Raji (cell line): Measurements from ENCODE around the gene SH3BGR.

ENCODE experiments used
- POLR2A ChIP-seq: IDR thresholded peaks from 2 replicates; pipeline ENCODE4 v1.6.1; 2011; ENCODE audit warnings: low read depth, low read length, control low read depth; ENCODE audit not compliant: insufficient read depth

SH3BGR gene

GRCh38 chr21:39483917-39484316, 32.1 kb downstream of the SH3BGR start:
- no peak for TF ChIP-seq POLR2A

GRCh38 chr21:39484711-39485276, 33.0 kb downstream of the SH3BGR start:
- no peak for TF ChIP-seq POLR2A

- no peak for TF ChIP-seq POLR2A
These were observed 37.7 kb downstream of the SH3BGR start for GRCh38 chr21:39489380-39489924.

GRCh38 chr21:39499156-39499555, 47.4 kb downstream of the SH3BGR start:
- TF ChIP-seq POLR2A: no peak

- no peak for TF ChIP-seq POLR2A
These were observed 50.9 kb downstream of the SH3BGR start for GRCh38 chr21:39502631-39503030.

- no peak for TF ChIP-seq POLR2A
These were observed 51.5 kb downstream of the SH3BGR start for GRCh38 chr21:39503123-39503762.

GRCh38 chr21:39504230-39504629, 52.5 kb downstream of the SH3BGR start:
- no peak for TF ChIP-seq POLR2A

GRCh38 chr21:39510240-39510639, 58.5 kb downstream of the SH3BGR start:
- TF ChIP-seq POLR2A: no peak

GRCh38 chr21:39511102-39511501, 59.3 kb downstream of the SH3BGR start:
- no peak for TF ChIP-seq POLR2A

GRCh38 chr21:39513735-39514134, 62.0 kb downstream of the SH3BGR start:
- TF ChIP-seq POLR2A: no peak

GRCh38 chr21:39515684-39516472, 64.1 kb downstream of the SH3BGR start:
- TF ChIP-seq POLR2A: no peak

GRCh38 chr21:39518055-39518846, 66.5 kb downstream of the SH3BGR start:
- TF ChIP-seq POLR2A: no peak

- TF ChIP-seq POLR2A: no peak
These were observed 67.1 kb downstream of the SH3BGR start for GRCh38 chr21:39518847-39519210.

GRCh38 chr21:39519835-39520234, 68.1 kb downstream of the SH3BGR start:
- no peak for TF ChIP-seq POLR2A

- no peak for TF ChIP-seq POLR2A
These were observed 71.6 kb downstream of the SH3BGR start for GRCh38 chr21:39523399-39523798.
